Neural progenitor cell (in vitro differentiated cells): ENCODE data around the gene RHOD. TPM values are rescaled to one million over a fixed set of nuclear protein-coding genes. Genes with fewer than 3 reads are reported as not detected.

Source experiments
- DNase-seq: peaks from one replicate; pipeline ENCODE4 v3.0.0-alpha.2; 2016; ENCODE audit warnings: low spot score
- H2AFZ ChIP-seq: fragments of 200-600 bp; sonication (generic); replicated peaks from 2 replicates; pipeline ENCODE4 v1.6.1; 2016; ENCODE audit warnings: antibody characterized with exemption
- H3F3A ChIP-seq: fragments of 200-600 bp; sonication (generic); 2 replicates; pipeline ENCODE4 v1.6.1; 2016; ENCODE audit warnings: antibody characterized with exemption, low read depth
- H3K27ac ChIP-seq: fragments of 200-600 bp; sonication (generic); 2 replicates; pipeline ENCODE4 v1.5.1; 2016; ENCODE audit warnings: mild to moderate bottlenecking
- H3K27me3 ChIP-seq: fragments of 200-600 bp; sonication (generic); 2 replicates; pipeline ENCODE4 v1.6.1; 2016; ENCODE audit warnings: mild to moderate bottlenecking, moderate library complexity
- H3K36me3 ChIP-seq: fragments of 200-600 bp; sonication (generic); 2 replicates; pipeline ENCODE4 v1.5.1; 2016
- H3K4me1 ChIP-seq: fragments of 200-600 bp; sonication (generic); 2 replicates; pipeline ENCODE4 v1.6.1; 2016; ENCODE audit warnings: mixed run types
- H3K4me2 ChIP-seq: fragments of 200-600 bp; sonication (generic); 2 replicates; pipeline ENCODE4 v1.6.1; 2016
- H3K4me3 ChIP-seq: fragments of 200-600 bp; sonication (generic); 2 replicates; pipeline ENCODE4 v1.5.1; 2016
- H3K79me2 ChIP-seq: fragments of 200-600 bp; sonication (generic); 2 replicates; pipeline ENCODE4 v1.6.1; 2016; ENCODE audit warnings: low read depth
- H3K9ac ChIP-seq: fragments of 200-600 bp; sonication (generic); 2 replicates; pipeline ENCODE4 v1.6.1; 2016
- H3K9me3 ChIP-seq: fragments of 200-600 bp; sonication (generic); 2 replicates; pipeline ENCODE4 v1.5.1; 2016; ENCODE audit warnings: low read depth
- H4K20me1 ChIP-seq: fragments of 200-600 bp; sonication (generic); 2 replicates; pipeline ENCODE4 v1.6.1; 2016; ENCODE audit warnings: low read depth
- H3K27ac Mint-ChIP-seq: 3 replicates; pipeline ENCODE4 v1.8.0; 2021; ENCODE audit warnings: mixed read lengths
- H3K27me3 Mint-ChIP-seq: 2 replicates; pipeline ENCODE4 v1.8.0; 2022; ENCODE audit warnings: low read depth, mild to moderate bottlenecking, inconsistent platforms, moderate library complexity, mixed read lengths; ENCODE audit not compliant: insufficient read depth
- H3K36me3 Mint-ChIP-seq: 3 replicates; pipeline ENCODE4 v1.8.0; 2021; ENCODE audit warnings: mixed read lengths
- H3K4me1 Mint-ChIP-seq: 3 replicates; pipeline ENCODE4 v1.8.0; 2021; ENCODE audit warnings: mixed read lengths
- H3K4me3 Mint-ChIP-seq: 3 replicates; pipeline ENCODE4 v1.8.0; 2021; ENCODE audit warnings: mild to moderate bottlenecking, moderate library complexity, mixed read lengths
- H3K9me3 Mint-ChIP-seq: 3 replicates; pipeline ENCODE4 v1.8.0; 2020; ENCODE audit warnings: mixed read lengths
- CTCF ChIP-seq: fragments of 200-600 bp; sonication (generic); IDR thresholded peaks from 2 replicates; pipeline ENCODE4 v1.5.1; 2017; ENCODE audit warnings: antibody characterized with exemption, mild to moderate bottlenecking
- EZH2 ChIP-seq: fragments of 200-600 bp; sonication (generic); IDR thresholded peaks from 2 replicates; pipeline ENCODE4 v1.6.1; 2017; ENCODE audit warnings: antibody characterized with exemption, mild to moderate bottlenecking, moderate library complexity
- EZH2phosphoT487 ChIP-seq: fragments of 200-600 bp; sonication (generic); IDR thresholded peaks from 2 replicates; pipeline ENCODE4 v1.6.1; 2017; ENCODE audit warnings: antibody characterized with exemption
- total RNA-seq: library from RNA; depleted of rRNA; stranded (reverse); fragments of >200 nt; gene quantifications from 2 replicates; pipeline ENCODE4 v1.2.3, GENCODE V29; 2015; ENCODE audit warnings: low replicate concordance

RHOD gene
- total RNA-seq, 1 donor from 2014 or later: 6.6 TPM

GRCh38 chr11:67051945-67052488 is 4.6 kb upstream of the RHOD start:
- H3K9ac ChIP-seq: no peak overlapping the region

GRCh38 chr11:67052891-67053290 is 3.8 kb upstream of the RHOD start:
- Histone ChIP-seq H3K9ac (no peak overlapping the region), H3K27me3 (peaks cover 22% of the 10 kb centered on the region), H3K4me3 (no peak overlapping the region), H4K20me1 (no peaks in the 10 kb centered on the region), H3F3A (peaks cover 26% of the 10 kb centered on the region), H3K4me2 (no peak overlapping the region), H2AFZ (no peak overlapping the region), H3K27ac (no peak overlapping the region), H3K9me3 (no peaks in the 10 kb centered on the region), H3K4me1 (peaks cover 12% of the 10 kb centered on the region), H3K36me3 (no peaks in the 10 kb centered on the region), H3K79me2 (no peaks in the 10 kb centered on the region)
- DNase-seq: no peak
- Mint-ChIP-seq H3K9me3 (no peaks in the 10 kb centered on the region), H3K27me3 (peaks cover 2% of the 10 kb centered on the region), H3K27ac (no peak overlapping the region), H3K4me1 (peaks cover 26% of the 10 kb centered on the region), H3K4me3 (no peak overlapping the region), H3K36me3 (no peaks in the 10 kb centered on the region)
- TF ChIP-seq EZH2phosphoT487: no peak
- no peak for TF ChIP-seq CTCF
- TF ChIP-seq EZH2: no peak

More at GRCh38 chr11:67051945-67052488, 4.6 kb upstream of the RHOD start:
- no peak for DNase-seq
- H3K27ac Mint-ChIP-seq: peak overlapping the region; percentile 91
- H3K4me2 ChIP-seq: no peak overlapping the region
- H3K27me3 Mint-ChIP-seq: peaks cover 2% of the 10 kb centered on the region
- no peaks in the 10 kb centered on the region for H3K36me3 Mint-ChIP-seq
- peaks cover 13% of the 10 kb centered on the region for H3K27me3 ChIP-seq
- no peak overlapping the region for H2AFZ ChIP-seq
- no peaks in the 10 kb centered on the region for H3K79me2 ChIP-seq
- peaks cover 26% of the 10 kb centered on the region for H3K4me1 Mint-ChIP-seq
- no peaks in the 10 kb centered on the region for H3K9me3 Mint-ChIP-seq
- no peak overlapping the region for H3K4me3 ChIP-seq
- peaks cover 12% of the 10 kb centered on the region for H3K4me1 ChIP-seq
- H3K4me3 Mint-ChIP-seq: no peak overlapping the region
- H4K20me1 ChIP-seq: no peaks in the 10 kb centered on the region
- no peak overlapping the region for H3K27ac ChIP-seq
- peaks cover 22% of the 10 kb centered on the region for H3F3A ChIP-seq
- H3K36me3 ChIP-seq: no peaks in the 10 kb centered on the region
- no peaks in the 10 kb centered on the region for H3K9me3 ChIP-seq
- no peak for TF ChIP-seq EZH2
- no peak for TF ChIP-seq CTCF
- no peak for TF ChIP-seq EZH2phosphoT487

- Histone ChIP-seq H3K9ac (no peak overlapping the region), H3K4me1 (peaks cover 12% of the 10 kb centered on the region), H4K20me1 (no peaks in the 10 kb centered on the region), H3K36me3 (no peaks in the 10 kb centered on the region), H3K79me2 (no peaks in the 10 kb centered on the region), H3F3A (peaks cover 26% of the 10 kb centered on the region), H3K4me2 (no peak overlapping the region), H3K4me3 (no peak overlapping the region), H2AFZ (no peak overlapping the region), H3K27ac (no peak overlapping the region), H3K27me3 (peaks cover 23% of the 10 kb centered on the region), H3K9me3 (no peaks in the 10 kb centered on the region)
- Mint-ChIP-seq H3K4me3 (no peak overlapping the region), H3K9me3 (no peaks in the 10 kb centered on the region), H3K36me3 (no peaks in the 10 kb centered on the region), H3K27ac (peak overlapping the region; percentile 80), H3K4me1 (peaks cover 26% of the 10 kb centered on the region), H3K27me3 (peaks cover 2% of the 10 kb centered on the region)
- peak; percentile 79 for DNase-seq
- TF ChIP-seq CTCF: peak; percentile 79
- no peak for TF ChIP-seq EZH2
These were observed 2.7 kb upstream of the RHOD start for GRCh38 chr11:67053896-67054329.
